ENCODE data around the gene TANK. TPM values are rescaled to one million over a fixed set of nuclear protein-coding genes. Genes with fewer than 3 reads are reported as not detected.

TANK gene, protein sequence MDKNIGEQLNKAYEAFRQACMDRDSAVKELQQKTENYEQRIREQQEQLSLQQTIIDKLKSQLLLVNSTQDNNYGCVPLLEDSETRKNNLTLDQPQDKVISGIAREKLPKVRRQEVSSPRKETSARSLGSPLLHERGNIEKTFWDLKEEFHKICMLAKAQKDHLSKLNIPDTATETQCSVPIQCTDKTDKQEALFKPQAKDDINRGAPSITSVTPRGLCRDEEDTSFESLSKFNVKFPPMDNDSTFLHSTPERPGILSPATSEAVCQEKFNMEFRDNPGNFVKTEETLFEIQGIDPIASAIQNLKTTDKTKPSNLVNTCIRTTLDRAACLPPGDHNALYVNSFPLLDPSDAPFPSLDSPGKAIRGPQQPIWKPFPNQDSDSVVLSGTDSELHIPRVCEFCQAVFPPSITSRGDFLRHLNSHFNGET
- total RNA-seq (2021; fragmentation: NEBNext Ultra II Directional; extraction: Animal tissue kit (Norgen Biotek cat#: 25700)) (19.7 and 26.1 TPM in 2 replicates), polyA plus RNA-seq (2011; rRNA removed) (3.4 and 7.0 TPM in 2 replicates), polyA minus RNA-seq (2011; rRNA and poly(A)+ RNA removed) (7.3 and 9.2 TPM in 2 replicates)
- polyA plus RNA-seq (2011; cell fraction: cytosol; rRNA removed) = 8.7 TPM
- polyA plus RNA-seq (2011; cell fraction: nucleus; rRNA removed) = 7.3 TPM
- polyA plus RNA-seq (2012, experiment 1 of 2) = 15.4 to 28.5 TPM (median 18.7 TPM) in 4 replicates
- 7.3 TPM for polyA plus RNA-seq (2012, experiment 2 of 2)
- polyA plus RNA-seq (2013, experiment 1 of 2) = 16.8 TPM
- polyA plus RNA-seq (2013, experiment 2 of 2) = 16.1 TPM
- polyA minus RNA-seq (2011; cell fraction: cytosol; rRNA and poly(A)+ RNA removed) = 7.3 TPM
- polyA minus RNA-seq (2011; cell fraction: nucleus; rRNA and poly(A)+ RNA removed) = 55.5 TPM
- long read RNA-seq, experiment 1, partial matches to known transcripts = 10 of 19 reads
- long read RNA-seq, experiment 1, other reads (novel, unspliced or antisense) = 7 of 19 reads
- long read RNA-seq, experiment 2, transcript TANK-202 (8 exons, 2,171 nt) = major isoform, 5 of 13 reads
- long read RNA-seq, experiment 2, partial matches to known transcripts = 0 of 13 reads
- long read RNA-seq, experiment 2, other reads (novel, unspliced or antisense) = 6 of 13 reads

DNA sequence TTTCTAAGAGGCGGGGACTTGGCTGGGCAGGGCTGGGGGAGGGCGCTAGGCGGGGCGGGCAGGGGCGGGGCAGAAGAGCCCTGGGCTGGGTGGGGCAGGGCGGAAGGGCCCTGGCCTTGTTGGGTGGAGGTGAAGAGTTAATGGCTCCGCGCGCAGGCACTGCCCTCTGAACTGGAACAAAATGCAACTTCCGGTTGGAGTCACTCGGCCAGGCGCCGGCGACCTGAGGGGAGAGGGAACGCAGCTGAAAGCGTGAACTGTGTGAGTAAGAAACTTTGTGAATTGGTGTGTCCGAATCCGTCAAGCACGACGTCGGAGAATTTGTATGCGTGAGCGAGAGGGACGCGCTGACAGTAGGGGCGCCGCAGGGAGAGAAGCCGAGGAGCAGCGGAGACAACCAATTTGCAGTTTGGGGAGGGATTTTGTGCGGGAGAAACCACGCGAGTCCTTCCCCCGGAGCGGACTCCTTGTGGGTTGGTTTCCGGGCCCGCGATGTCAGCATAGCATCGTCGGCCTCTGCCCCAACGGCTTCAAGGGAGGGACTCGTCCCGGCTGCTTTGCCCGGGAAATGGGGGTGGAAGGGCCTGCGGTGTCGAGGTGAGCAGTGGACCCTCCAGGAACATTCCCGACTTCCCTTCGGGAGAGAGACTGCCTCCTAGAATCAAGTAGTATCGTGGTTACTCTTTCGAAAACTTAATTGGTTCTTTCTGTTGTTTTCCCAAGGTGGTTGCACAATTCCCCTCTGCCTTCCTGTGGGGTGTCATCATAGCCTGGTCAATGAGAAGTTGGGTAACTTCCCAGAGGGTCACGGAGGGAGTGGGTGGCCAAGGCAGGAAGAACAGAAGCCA lies at the start of gene TANK:
TANK (plus strand) TSS at position 203 of the 848 bp plus-strand sequence. CDS start 19,235 bp downstream, outside the sequence.
- Histone ChIP-seq H3K56ac (replicated peaks; ENCODE audit: insufficient read length, low read depth, low read length) (peak within 1 kb of the TSS; percentile 89), H3K23me2 (ENCODE audit: low read depth, low read length) (peaks cover 7% of the 10 kb centered on the region; the same call in 1 of the 2 replicates), H3K9me3 (ENCODE audit: insufficient read depth in 2 of 2, low read depth in 1 of 2, low read length in 1 of 2) (no peaks in the 10 kb centered on the region), H3K4ac (replicated peaks; ENCODE audit: insufficient read length, low read depth, low read length) (peak within 1 kb of the TSS; percentile 66), H2BK120ac (replicated peaks; ENCODE audit: low read depth, low read length) (no peak within 1 kb of the TSS), H3K18ac (ENCODE audit: extremely low read depth, low read length) (peak within 1 kb of the TSS; percentile 80; the same call in 1 of the 2 replicates), H3K4me2 (ENCODE audit: insufficient read depth in 1 of 2, low read depth in 2 of 2, low read length in 2 of 2) (peak within 1 kb of the TSS; percentile 71 to 93), H4K20me1 (replicated peaks in 1 of 2; ENCODE audit: control insufficient read depth in 1 of 2, insufficient read depth in 2 of 2, low read length in 2 of 2) (no peaks in the 10 kb centered on the region), H4K5ac (ENCODE audit: insufficient read length, low read depth, low read length) (peak within 1 kb of the TSS; percentile 91), H4K91ac (replicated peaks; ENCODE audit: insufficient read length, low read length) (peak within 1 kb of the TSS; percentile 66), H2AFZ (ENCODE audit: low read length) (peak within 1 kb of the TSS; percentile 99), H3K79me2 (ENCODE audit: control insufficient read depth in 1 of 2, insufficient read depth in 2 of 2, low read length in 2 of 2) (peaks cover 0 to 23% of the 10 kb centered on the region in 2 experiments; a peak in 2 of 4 replicates), H2BK20ac (ENCODE audit: low read length) (no peak within 1 kb of the TSS), H3K79me1 (ENCODE audit: low read depth, low read length) (no peaks in the 10 kb centered on the region), H3K4me3 (ENCODE audit: extremely low read depth in 1 of 4, insufficient read depth in 2 of 4, low read depth in 3 of 4, low read length in 4 of 4) (peak within 1 kb of the TSS; percentile 89 to 97 (median 94)), H2BK12ac (ENCODE audit: low read depth, low read length) (peak within 1 kb of the TSS; percentile 62; the same call in 1 of the 2 replicates), H3K27ac (ENCODE audit: low read depth, low read length) (peak within 1 kb of the TSS; percentile 69), H4K8ac (ENCODE audit: extremely low read depth, insufficient read depth, low read length) (peak within 1 kb of the TSS; percentile 88; the same call in 1 of the 2 replicates), H3K23ac (ENCODE audit: insufficient read length) (no peak within 1 kb of the TSS), H3K9ac (replicated peaks in 1 of 4; ENCODE audit: extremely low read depth in 1 of 4, low read depth in 3 of 4, low read length in 3 of 4) (peak within 1 kb of the TSS; percentile 72 to 86 (median 74)), H2BK5ac (ENCODE audit: low read depth, low read length) (peak within 1 kb of the TSS; percentile 92), H3K14ac (ENCODE audit: insufficient read length) (no peak within 1 kb of the TSS), H3K4me1 (replicated peaks in 1 of 4; ENCODE audit: control insufficient read depth in 3 of 4, insufficient read depth in 4 of 4, low read length in 3 of 4) (no peaks in the 10 kb centered on the region; a peak in 1 of 7 replicates), H3K36me3 (ENCODE audit: control insufficient read depth in 2 of 4, insufficient read depth in 4 of 4, low read length in 3 of 4) (peaks cover 0 to 3% (median 1%) of the 10 kb centered on the region in 4 experiments; a peak in 5 of 8 replicates), H2BK15ac (ENCODE audit: low read length) (no peak within 1 kb of the TSS; the same call in 1 of the 2 replicates), H3K27me3 (replicated peaks in 1 of 4; ENCODE audit: control insufficient read depth in 3 of 4, extremely low read depth in 1 of 4, insufficient read depth in 3 of 4, low read length in 3 of 4) (no peaks in the 10 kb centered on the region), H2AK5ac (ENCODE audit: low read depth, low read length) (no peak within 1 kb of the TSS)
- peak; percentile 86 to 88 for DNase-seq (ENCODE audit: low read depth in 1 of 2, low spot score in 2 of 2)
- peak; percentile 57 for FAIRE-seq
- POLR2A ChIA-PET (ENCODE audit: partially characterized antibody) = interaction anchor here (0.7 to 1.7 kb wide), 7 partner anchors 9 to 1050 kb away, joined by 3 to 11 read pairs (median 3); partner anchors contain the start of gene PSMD14
- CTCF ChIA-PET (ENCODE audit: partially characterized antibody) = no interaction called here
- 2% methylated on average over 49 of the region's 50 CpGs; no CpG with 5 or more reads in 1 of the 2 experiments for WGBS, 2 experiments (ENCODE audit: extremely low coverage in 1 of 2, insufficient coverage in 1 of 2, insufficient read length in 1 of 2, insufficient replicate concordance in 2 of 2, low coverage in 1 of 2, low lambda C conversion rate in 2 of 2, missing lambda C conversion rate in 1 of 2)
- TF ChIP-seq TAF1 (IDR thresholded peaks at IDR 0.05; ENCODE audit: low read depth, low read length) (peak; percentile 100), TBP (IDR thresholded peaks at IDR 0.05; ENCODE audit: low read depth, low read length) (peak; percentile 98), POLR2AphosphoS5 (IDR thresholded peaks at IDR 0.05; ENCODE audit: low read depth, low read length) (peak; percentile 96), BACH1 (IDR thresholded peaks at IDR 0.05; ENCODE audit: low read length) (no peak), SP4 (IDR thresholded peaks at IDR 0.05; ENCODE audit: low read length) (0 out of 2 replicates have a peak, but pooled peaks have one; percentile 24), PHF8 (conservative IDR thresholded peaks at IDR 0.05; ENCODE audit: low read depth, low read length) (peak; percentile 99), MAFK (IDR thresholded peaks at IDR 0.05; ENCODE audit: low read depth, low read length) (no peak)

All from H1 (cell line).